GM23338 (cell line): ENCODE data around the gene TRIB2.

Source experiments
- CREB1 ChIP-seq: fragments of 250-450 bp; sonication (Bioruptor Pico); IDR thresholded peaks from 2 replicates; pipeline ENCODE4 v1.5.0; 2020; ENCODE audit warnings: low read depth, mild to moderate bottlenecking, moderate library complexity
- CTCF ChIP-seq, 2 experiments: fragments of 200-600 bp in 1 of 2; sonication (generic) in 1 of 2; conservative IDR thresholded peaks; 2 replicates each; pipeline versions ENCODE4 v1.5.1 to v1.6.1; 2016 to 2017; ENCODE audit warnings: antibody characterized with exemption in 2 of 2, low read depth in 2 of 2, mild to moderate bottlenecking in 2 of 2, moderate library complexity in 1 of 2
- EZH2 ChIP-seq: fragments of 200-600 bp; sonication (generic); IDR thresholded peaks from one replicate; pipeline ENCODE4 v1.8.0; 2017; ENCODE audit warnings: antibody characterized with exemption, mild to moderate bottlenecking, low read depth; ENCODE audit not compliant: unreplicated experiment
- EZH2phosphoT487 ChIP-seq: fragments of 200-600 bp; sonication (generic); IDR thresholded peaks from one replicate; pipeline ENCODE4 v1.8.1; 2018; ENCODE audit warnings: antibody characterized with exemption; ENCODE audit not compliant: unreplicated experiment
- JUNB ChIP-seq: IDR thresholded peaks from one replicate; pipeline ENCODE4 v1.6.1; 2016; ENCODE audit warnings: antibody characterized with exemption; ENCODE audit not compliant: unreplicated experiment
- POLR2AphosphoS5 ChIP-seq: IDR thresholded peaks from 2 replicates; pipeline ENCODE4 v1.6.1; 2016; ENCODE audit warnings: antibody characterized with exemption, low read depth
- REST ChIP-seq: IDR thresholded peaks from one replicate; pipeline ENCODE4 v1.6.1; 2018; ENCODE audit warnings: antibody characterized with exemption; ENCODE audit not compliant: unreplicated experiment
- ZNF114 ChIP-seq: fragments of 250-450 bp; sonication (Bioruptor Pico); IDR thresholded peaks from 2 replicates; pipeline ENCODE4 v1.5.0; 2020; ENCODE audit warnings: mild to moderate bottlenecking, moderate library complexity
- TF ChIP-seq, protein P1 (sequence below): IDR thresholded peaks from 2 replicates; pipeline ENCODE4 v1.6.1; 2016; ENCODE audit warnings: antibody characterized with exemption

DNA sequence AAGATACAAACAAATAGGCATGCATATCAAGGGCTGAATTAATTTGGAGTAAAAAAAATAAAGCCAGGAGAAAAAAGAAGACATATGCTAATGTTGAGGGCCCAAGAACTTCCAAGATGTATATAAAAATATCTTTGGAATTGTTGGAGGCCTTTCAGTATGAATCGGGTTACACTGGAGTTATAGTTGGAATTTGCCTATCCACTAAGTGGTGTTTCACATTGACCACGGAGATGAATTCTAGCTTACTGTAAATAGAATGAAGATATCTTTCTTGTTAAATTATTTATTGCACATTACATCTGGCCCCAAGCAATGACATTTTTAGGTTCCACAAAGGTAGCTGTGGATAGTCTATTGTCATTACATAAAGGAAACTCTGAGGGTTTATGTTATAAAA, 38.5 kb upstream of the TRIB2 start:
- TF ChIP-seq POLR2AphosphoS5 (no peak), EZH2 (no peak), CTCF (conservative IDR thresholded peaks at IDR 0.05; ENCODE audit: low read depth in 2 of 2) (no peak), REST (no peak), EZH2phosphoT487 (no peak), JUNB (no peak), CREB1 (CRISPR knock-in tag) (no peak), ZNF114 (CRISPR knock-in tag) (no peak)
- TF ChIP-seq, protein P1, sequence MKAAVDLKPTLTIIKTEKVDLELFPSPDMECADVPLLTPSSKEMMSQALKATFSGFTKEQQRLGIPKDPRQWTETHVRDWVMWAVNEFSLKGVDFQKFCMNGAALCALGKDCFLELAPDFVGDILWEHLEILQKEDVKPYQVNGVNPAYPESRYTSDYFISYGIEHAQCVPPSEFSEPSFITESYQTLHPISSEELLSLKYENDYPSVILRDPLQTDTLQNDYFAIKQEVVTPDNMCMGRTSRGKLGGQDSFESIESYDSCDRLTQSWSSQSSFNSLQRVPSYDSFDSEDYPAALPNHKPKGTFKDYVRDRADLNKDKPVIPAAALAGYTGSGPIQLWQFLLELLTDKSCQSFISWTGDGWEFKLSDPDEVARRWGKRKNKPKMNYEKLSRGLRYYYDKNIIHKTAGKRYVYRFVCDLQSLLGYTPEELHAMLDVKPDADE: no peak
